ENCODE results near the gene TARBP2.

The TARBP2 gene

GRCh38 chr12:53510181-53510812 lies 9.2 kb downstream of the TARBP2 start:
- H3K9me3 ChIP-seq (ENCODE audit: control insufficient read depth, insufficient read depth, low read length), result no peaks in the 10 kb centered on the region
- H3K4me3 ChIP-seq (ENCODE audit: low read depth, low read length), result no peak overlapping the region
- H3K9ac ChIP-seq (ENCODE audit: low read depth, low read length), result no peak overlapping the region
- H3K4me1 ChIP-seq (ENCODE audit: control insufficient read depth, insufficient read depth, low read length), result peaks cover 2% of the 10 kb centered on the region
- H3K27me3 ChIP-seq (ENCODE audit: control insufficient read depth, insufficient read depth, low read length), result no peaks in the 10 kb centered on the region
- peaks cover 13% of the 10 kb centered on the region for H3K36me3 ChIP-seq (ENCODE audit: control insufficient read depth, insufficient read depth, low read length)

DNA sequence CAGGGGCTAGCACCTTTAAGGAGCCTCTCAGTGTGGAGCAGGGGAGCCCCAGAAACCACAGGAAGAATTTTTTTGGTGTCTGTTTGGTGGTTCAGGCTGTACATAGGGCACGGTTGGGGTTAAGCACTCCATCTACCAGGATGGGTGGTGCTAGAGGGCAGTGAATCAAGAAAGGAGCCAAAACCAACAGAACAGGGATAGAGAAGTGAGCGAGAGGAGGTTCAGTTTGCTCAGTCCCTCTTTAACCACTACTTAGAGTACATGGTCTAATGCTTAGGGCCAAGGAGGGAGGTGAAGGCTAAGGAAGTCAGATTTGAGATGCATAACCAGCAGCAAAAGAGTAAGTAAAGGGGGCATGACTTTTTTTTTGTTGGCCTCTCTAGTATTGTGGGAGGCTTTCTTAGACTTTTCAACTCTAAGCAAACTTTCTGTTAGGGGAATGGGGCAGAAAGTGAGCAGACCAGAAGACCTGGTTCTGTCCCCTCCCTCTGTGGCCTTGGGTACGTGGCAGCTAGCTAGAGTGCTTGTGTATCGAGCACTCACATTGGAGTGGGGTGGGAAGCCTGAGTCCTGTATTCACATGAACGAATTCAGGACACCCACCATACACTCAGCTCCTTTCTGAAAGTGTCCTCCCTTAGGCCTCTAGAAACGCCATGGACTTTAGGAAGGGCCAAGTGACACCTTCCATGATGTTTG lies 12.8 kb downstream of the TARBP2 start:
- H3K27me3 ChIP-seq (ENCODE audit: control insufficient read depth, insufficient read depth, low read length), result no peaks in the 10 kb centered on the region
- H3K4me1 ChIP-seq (ENCODE audit: control insufficient read depth, insufficient read depth, low read length), result no peaks in the 10 kb centered on the region
- no peak overlapping the region for H3K4me3 ChIP-seq (ENCODE audit: low read depth, low read length)
- H3K9ac ChIP-seq (ENCODE audit: low read depth, low read length), result no peak overlapping the region
- peaks cover 5% of the 10 kb centered on the region for H3K36me3 ChIP-seq (ENCODE audit: control insufficient read depth, insufficient read depth, low read length)
- no peaks in the 10 kb centered on the region for H3K9me3 ChIP-seq (ENCODE audit: control insufficient read depth, insufficient read depth, low read length)

DNA sequence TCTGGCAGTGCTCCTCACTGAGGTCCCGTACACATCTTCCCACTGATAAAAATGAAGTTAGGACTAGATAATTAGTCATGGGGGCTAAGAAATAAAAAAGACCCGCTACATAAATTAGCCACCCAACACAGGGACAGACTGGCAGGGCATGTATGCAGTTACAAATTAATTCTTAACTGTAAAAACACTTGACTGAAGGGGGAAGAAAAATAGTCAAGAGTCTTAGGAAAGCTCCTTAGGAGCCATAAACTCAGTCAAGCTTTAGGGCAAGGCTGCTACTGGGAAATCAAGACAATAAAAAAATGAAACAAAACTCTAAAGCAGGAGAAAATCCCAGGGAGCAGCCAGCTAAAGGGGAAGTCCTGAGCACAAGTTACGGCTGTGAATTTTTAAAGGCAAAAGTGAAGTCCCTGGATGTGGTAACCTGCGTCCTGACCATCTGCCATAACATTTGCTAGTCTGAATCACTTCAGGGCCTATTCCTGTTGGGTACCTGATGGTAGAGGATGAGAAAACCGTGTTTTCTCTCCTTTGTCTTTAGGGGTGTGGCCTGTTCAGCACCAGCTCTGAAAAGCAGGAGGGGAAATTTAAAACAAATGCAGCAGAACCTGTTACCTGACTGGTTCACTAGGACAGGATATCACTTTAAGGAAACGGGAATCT lies 13.7 kb downstream of the TARBP2 start:
- Histone ChIP-seq H3K27me3 (ENCODE audit: control insufficient read depth, insufficient read depth, low read length) (no peaks in the 10 kb centered on the region), H3K4me1 (ENCODE audit: control insufficient read depth, insufficient read depth, low read length) (no peaks in the 10 kb centered on the region), H3K36me3 (ENCODE audit: control insufficient read depth, insufficient read depth, low read length) (peaks cover 5% of the 10 kb centered on the region), H3K9me3 (ENCODE audit: control insufficient read depth, insufficient read depth, low read length) (no peaks in the 10 kb centered on the region), H3K4me3 (ENCODE audit: low read depth, low read length) (no peak overlapping the region), H3K9ac (ENCODE audit: low read depth, low read length) (no peak overlapping the region)

GRCh38 chr12:53515291-53515680 lies 14.2 kb downstream of the TARBP2 start:
- H3K9me3 ChIP-seq (ENCODE audit: control insufficient read depth, insufficient read depth, low read length), result no peaks in the 10 kb centered on the region
- H3K9ac ChIP-seq (ENCODE audit: low read depth, low read length), result no peak overlapping the region
- H3K27me3 ChIP-seq (ENCODE audit: control insufficient read depth, insufficient read depth, low read length), result no peaks in the 10 kb centered on the region
- no peak overlapping the region for H3K4me3 ChIP-seq (ENCODE audit: low read depth, low read length)
- peaks cover 5% of the 10 kb centered on the region for H3K36me3 ChIP-seq (ENCODE audit: control insufficient read depth, insufficient read depth, low read length)
- H3K4me1 ChIP-seq (ENCODE audit: control insufficient read depth, insufficient read depth, low read length), result no peaks in the 10 kb centered on the region

- no peaks in the 10 kb centered on the region for H3K9me3 ChIP-seq (ENCODE audit: control insufficient read depth, insufficient read depth, low read length)
- H3K4me1 ChIP-seq (ENCODE audit: control insufficient read depth, insufficient read depth, low read length), result no peaks in the 10 kb centered on the region
- H3K9ac ChIP-seq (ENCODE audit: low read depth, low read length), result no peak overlapping the region
- peaks cover 5% of the 10 kb centered on the region for H3K36me3 ChIP-seq (ENCODE audit: control insufficient read depth, insufficient read depth, low read length)
- H3K4me3 ChIP-seq (ENCODE audit: low read depth, low read length), result no peak overlapping the region
- no peaks in the 10 kb centered on the region for H3K27me3 ChIP-seq (ENCODE audit: control insufficient read depth, insufficient read depth, low read length)
Measured at GRCh38 chr12:53516758-53517455, 15.8 kb downstream of the TARBP2 start.

DNA sequence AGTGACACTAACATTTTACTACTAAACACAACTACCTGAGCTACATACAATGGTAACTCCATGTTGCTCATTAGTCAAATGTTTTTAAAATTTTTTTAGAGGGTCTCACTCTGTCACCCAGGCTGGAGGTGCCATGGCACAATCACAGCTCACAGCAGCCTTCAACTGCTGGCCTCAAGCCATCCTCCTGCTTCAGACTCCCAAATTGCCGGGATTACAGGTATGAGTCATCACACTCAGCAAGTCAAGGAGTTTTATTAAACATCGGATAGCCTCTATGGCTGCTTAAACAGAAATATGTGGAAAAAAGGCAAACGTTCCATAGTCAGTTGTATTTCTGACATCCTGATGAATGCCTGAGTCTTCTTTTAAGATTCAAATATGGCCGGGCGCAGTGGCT lies 17.3 kb downstream of the TARBP2 start:
- Histone ChIP-seq H3K4me1 (ENCODE audit: control insufficient read depth, insufficient read depth, low read length) (no peaks in the 10 kb centered on the region), H3K9me3 (ENCODE audit: control insufficient read depth, insufficient read depth, low read length) (no peaks in the 10 kb centered on the region), H3K9ac (ENCODE audit: low read depth, low read length) (no peak overlapping the region), H3K36me3 (ENCODE audit: control insufficient read depth, insufficient read depth, low read length) (peaks cover 9% of the 10 kb centered on the region), H3K27me3 (ENCODE audit: control insufficient read depth, insufficient read depth, low read length) (no peaks in the 10 kb centered on the region), H3K4me3 (ENCODE audit: low read depth, low read length) (no peak overlapping the region)

GRCh38 chr12:53523131-53523530 lies 22.0 kb downstream of the TARBP2 start:
- Histone ChIP-seq H3K27me3 (ENCODE audit: control insufficient read depth, insufficient read depth, low read length) (no peaks in the 10 kb centered on the region), H3K9ac (ENCODE audit: low read depth, low read length) (no peak overlapping the region), H3K36me3 (ENCODE audit: control insufficient read depth, insufficient read depth, low read length) (peaks cover 3% of the 10 kb centered on the region), H3K9me3 (ENCODE audit: control insufficient read depth, insufficient read depth, low read length) (no peaks in the 10 kb centered on the region), H3K4me3 (ENCODE audit: low read depth, low read length) (no peak overlapping the region), H3K4me1 (ENCODE audit: control insufficient read depth, insufficient read depth, low read length) (no peaks in the 10 kb centered on the region)

DNA sequence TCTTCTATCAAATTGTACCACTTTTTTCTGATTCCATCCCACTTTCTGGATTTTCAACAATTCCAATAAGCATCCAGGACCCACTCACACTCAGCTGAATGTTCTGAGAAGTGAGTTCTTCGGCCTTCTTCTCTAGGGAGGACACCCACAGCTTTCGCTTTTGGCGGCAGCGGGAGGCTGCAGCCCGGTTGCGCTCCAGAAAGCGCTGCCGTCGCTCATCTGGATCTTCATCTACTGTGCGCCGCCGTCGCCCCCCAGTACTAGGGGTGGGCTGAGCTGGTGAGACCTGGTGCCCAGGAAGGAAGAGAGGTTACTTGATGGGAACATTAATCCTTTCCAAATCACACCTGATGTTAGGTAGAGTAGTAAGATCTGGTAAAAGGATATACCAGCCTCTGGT lies 23.4 kb downstream of the TARBP2 start:
- Histone ChIP-seq H3K27me3 (ENCODE audit: control insufficient read depth, insufficient read depth, low read length) (no peaks in the 10 kb centered on the region), H3K9ac (ENCODE audit: low read depth, low read length) (no peak overlapping the region), H3K9me3 (ENCODE audit: control insufficient read depth, insufficient read depth, low read length) (no peaks in the 10 kb centered on the region), H3K4me1 (ENCODE audit: control insufficient read depth, insufficient read depth, low read length) (no peaks in the 10 kb centered on the region), H3K4me3 (ENCODE audit: low read depth, low read length) (no peak overlapping the region), H3K36me3 (ENCODE audit: control insufficient read depth, insufficient read depth, low read length) (peaks cover 3% of the 10 kb centered on the region)

- peaks cover 8% of the 10 kb centered on the region for H3K36me3 ChIP-seq (ENCODE audit: control insufficient read depth, insufficient read depth, low read length)
- no peak overlapping the region for H3K4me3 ChIP-seq (ENCODE audit: low read depth, low read length)
Measured at GRCh38 chr12:53530061-53530460, 29.0 kb downstream of the TARBP2 start.

DNA sequence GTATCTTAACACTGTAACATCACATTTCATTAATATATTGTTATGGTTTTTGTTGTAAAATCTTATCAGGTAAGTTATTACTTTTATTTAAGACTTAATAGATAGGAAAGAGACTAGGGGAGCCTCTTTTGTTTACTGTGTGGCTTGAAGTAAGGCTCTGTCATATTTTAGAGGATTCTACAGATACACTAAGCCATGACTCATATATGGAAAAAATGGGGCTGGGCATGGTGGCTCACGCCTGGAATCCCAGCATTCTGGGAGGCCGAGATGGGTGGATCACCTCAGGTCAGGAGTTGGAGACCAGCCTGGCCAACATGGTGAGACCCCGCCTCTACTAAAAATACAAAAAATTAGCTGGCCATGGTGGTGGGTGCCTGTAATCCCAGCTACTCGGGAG lies 29.8 kb downstream of the TARBP2 start:
- H3K9ac ChIP-seq (ENCODE audit: low read depth, low read length), result no peak overlapping the region
- H3K36me3 ChIP-seq (ENCODE audit: control insufficient read depth, insufficient read depth, low read length), result peaks cover 12% of the 10 kb centered on the region
- no peaks in the 10 kb centered on the region for H3K27me3 ChIP-seq (ENCODE audit: control insufficient read depth, insufficient read depth, low read length)
- no peaks in the 10 kb centered on the region for H3K9me3 ChIP-seq (ENCODE audit: control insufficient read depth, insufficient read depth, low read length)
- no peaks in the 10 kb centered on the region for H3K4me1 ChIP-seq (ENCODE audit: control insufficient read depth, insufficient read depth, low read length)
- H3K4me3 ChIP-seq (ENCODE audit: low read depth, low read length), result no peak overlapping the region

More at GRCh38 chr12:53530061-53530460, 29.0 kb downstream of the TARBP2 start:
- H3K27me3 ChIP-seq (ENCODE audit: control insufficient read depth, insufficient read depth, low read length), result no peaks in the 10 kb centered on the region
- no peaks in the 10 kb centered on the region for H3K4me1 ChIP-seq (ENCODE audit: control insufficient read depth, insufficient read depth, low read length)
- H3K9ac ChIP-seq (ENCODE audit: low read depth, low read length), result no peak overlapping the region
- no peaks in the 10 kb centered on the region for H3K9me3 ChIP-seq (ENCODE audit: control insufficient read depth, insufficient read depth, low read length)

- H3K9ac ChIP-seq (ENCODE audit: low read depth, low read length), result no peak overlapping the region
- no peaks in the 10 kb centered on the region for H3K4me1 ChIP-seq (ENCODE audit: control insufficient read depth, insufficient read depth, low read length)
- no peaks in the 10 kb centered on the region for H3K9me3 ChIP-seq (ENCODE audit: control insufficient read depth, insufficient read depth, low read length)
- H3K4me3 ChIP-seq (ENCODE audit: low read depth, low read length), result no peak overlapping the region
- peaks cover 12% of the 10 kb centered on the region for H3K36me3 ChIP-seq (ENCODE audit: control insufficient read depth, insufficient read depth, low read length)
- no peaks in the 10 kb centered on the region for H3K27me3 ChIP-seq (ENCODE audit: control insufficient read depth, insufficient read depth, low read length)
Measured at GRCh38 chr12:53532021-53532420, 30.9 kb downstream of the TARBP2 start.
